ENCODE measurements around the gene NOS1AP.
"Not testable (repeated sequence)": the region's sequence is repeated elsewhere in the genome, so short reads cannot be mapped to it uniquely, and the experiment has no call there.

Gene NOS1AP

DNA sequence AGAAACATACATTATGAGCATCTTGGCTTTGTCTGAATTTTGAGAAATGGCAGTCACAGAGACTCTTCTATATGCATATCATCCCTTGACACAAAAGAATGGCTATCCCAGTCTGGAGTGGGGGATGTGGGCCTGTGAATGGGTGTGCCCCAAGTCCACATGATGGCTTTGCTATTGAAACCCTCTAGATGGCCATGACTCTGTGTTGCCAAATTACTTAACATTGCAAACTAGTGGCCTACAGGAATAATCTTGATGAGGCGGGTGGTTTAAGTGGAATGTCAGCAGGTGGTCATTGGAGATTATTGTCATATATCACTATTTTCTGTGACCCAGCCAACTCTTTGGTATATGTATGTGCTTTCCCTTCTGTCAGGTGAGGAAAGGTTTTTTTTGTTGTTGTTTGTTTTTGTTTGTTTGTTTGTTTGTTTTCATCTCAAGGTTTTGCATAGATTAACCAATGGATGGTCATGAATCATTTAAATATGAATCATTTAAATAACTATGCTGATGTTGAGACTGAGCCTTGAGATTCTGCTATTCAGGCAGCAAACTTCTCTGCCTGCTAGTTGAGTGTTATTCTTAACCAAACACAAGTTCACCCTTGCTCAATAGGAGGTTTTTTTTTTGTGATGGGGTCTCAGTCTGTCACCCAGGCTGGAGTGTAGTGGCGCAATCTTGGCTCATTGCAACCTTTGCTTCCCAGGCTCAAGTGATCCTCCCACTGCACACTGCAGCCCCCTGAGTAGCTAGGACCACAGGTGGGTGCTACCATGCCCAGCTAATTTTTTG is 103.0 kb downstream of the NOS1AP start:
- no peak for DNase-seq

DNA sequence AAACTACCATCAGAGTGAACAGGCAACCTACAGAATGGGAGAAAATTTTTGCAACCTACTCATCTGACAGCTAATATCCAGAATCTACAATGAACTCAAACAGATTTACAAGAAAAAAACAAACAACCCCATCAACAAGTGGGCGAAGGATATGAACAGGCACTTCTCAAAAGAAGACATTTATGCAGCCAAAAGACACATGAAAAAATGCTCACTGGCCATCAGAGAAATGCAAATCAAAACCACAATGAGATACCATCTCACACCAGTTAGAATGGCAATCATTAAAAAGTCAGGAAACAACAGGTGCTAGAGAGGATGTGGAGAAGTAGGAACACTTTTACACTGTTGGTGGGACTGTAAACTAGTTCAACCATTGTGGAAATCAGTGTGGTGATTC is 104.1 kb downstream of the NOS1AP start:
- DNase-seq: not testable (repeated sequence)

DNA sequence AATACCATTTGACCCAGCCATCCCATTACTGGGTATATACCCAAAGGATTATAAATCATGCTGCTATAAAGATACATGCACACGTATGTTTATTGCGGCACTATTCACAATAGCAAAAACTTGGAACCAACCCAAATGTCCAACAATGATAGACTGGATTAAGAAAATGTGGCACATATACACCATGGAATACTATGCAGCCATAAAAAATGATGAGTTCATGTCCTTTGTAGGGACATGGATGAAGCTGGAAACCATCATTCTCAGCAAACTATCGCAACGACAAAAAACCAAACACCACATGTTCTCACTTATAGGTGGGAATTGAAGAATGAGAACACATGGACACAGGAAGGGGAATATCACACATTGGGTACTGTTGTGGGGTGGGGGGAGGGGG is 104.5 kb downstream of the NOS1AP start:
- not testable (repeated sequence) for DNase-seq

DNA sequence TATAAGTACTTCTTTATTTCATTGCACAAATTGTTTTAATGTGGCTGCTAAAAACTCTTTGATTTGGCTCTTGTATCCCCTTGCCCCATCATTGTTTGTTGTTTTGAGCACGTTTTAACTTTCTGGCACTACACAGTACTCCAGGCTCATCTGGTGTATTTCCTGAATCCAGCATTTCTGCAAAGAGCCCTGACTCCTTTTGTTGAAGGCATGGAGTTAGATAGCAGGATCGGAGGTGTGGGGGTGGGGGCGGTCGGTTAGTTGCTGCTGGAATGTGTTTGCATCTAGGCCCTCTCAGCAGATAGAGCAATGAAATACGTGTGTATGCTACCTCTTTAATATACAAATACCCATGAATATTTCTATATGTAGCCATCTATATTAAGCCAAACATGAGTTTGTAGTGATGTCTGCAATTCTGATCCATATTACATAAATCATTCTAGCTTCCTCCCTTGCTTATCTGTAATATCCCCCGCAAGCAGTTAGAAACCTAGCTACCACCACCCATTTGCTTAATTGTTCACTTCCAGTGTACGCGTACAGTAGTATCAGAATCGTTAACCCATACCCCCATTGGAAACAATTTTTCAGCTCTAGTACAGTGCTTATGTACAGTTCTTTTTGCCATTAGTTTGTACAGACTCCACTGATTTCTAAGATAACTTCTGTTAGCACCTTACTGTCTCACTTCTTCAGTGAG is 106.0 kb downstream of the NOS1AP start:
- no peak for DNase-seq

DNA sequence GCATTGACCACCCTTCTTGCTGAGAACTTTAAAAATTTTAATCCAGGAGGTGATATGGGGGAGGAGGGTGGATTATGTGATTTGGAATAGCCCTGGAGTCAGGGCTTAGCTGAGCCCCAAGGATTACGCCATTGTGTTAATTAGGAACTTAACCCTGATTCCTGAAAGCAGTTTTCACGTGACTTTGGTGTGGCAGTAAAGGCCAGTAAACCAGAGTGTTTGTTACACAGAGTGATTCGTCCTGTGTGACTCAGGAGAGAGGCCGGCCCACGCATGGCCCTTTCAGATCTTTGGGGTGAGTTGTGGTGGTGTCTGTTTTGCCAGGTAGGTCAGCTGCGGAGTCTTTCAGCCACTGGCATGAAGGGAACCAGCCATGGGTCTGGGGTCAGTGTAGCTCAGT is 107.6 kb downstream of the NOS1AP start:
- DNase-seq: no peak

DNA sequence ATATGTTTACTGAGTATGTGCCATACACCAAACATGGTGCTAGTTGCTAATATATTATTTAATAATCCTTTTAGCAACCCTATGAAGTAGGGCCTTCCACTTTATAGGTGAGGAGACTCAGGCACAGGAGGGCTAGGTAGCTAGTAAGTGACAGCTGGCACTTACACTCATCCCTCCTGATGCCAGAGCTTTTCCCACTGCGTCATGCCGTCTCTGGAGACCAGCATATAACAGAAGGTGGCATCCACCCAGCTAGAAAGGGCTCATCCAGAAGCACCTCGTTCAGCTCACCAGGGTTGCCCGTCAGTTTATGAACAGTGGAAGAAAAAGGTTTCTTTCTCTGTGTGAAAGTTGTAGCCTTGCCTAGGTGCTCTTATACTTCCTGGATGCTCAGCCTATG is 108.9 kb downstream of the NOS1AP start:
- no peak for DNase-seq

DNA sequence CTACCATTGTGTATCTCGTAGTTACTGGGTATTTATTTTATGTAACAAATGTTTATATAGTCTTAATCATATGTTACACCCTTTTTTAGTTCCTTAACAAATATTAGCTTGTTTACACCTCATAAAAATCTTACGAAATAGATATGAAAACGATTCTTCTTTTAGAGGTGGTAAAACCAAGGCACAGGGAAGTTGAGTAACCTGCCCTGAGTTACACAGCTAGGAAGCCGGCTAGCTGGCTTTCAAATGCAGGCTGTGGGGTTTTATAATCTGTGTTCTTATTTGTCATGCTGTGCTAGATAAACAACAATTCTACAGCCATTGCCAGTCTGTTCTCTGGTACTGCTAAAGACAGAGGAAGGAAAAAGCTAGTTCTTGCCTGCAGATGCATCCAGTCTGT is 109.6 kb downstream of the NOS1AP start:
- no peak for DNase-seq

DNA sequence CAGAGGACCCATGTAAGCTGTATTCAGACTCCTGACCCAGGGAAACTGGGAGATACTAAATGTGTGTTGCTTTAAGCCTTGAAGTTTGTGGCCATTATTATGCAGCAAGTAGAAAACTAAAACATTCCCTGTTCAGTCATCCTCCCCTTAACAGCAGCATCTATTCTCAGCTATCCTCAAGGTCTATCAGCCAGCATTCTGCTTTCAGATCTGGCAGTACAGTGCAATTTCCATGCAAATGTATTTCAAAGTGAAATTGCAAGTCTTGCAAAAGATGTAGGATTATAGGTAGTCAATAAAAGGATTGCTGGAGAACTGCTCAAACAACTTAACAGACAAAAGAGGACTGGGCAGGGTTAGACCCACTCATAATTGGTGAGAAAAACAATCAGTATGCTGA is 111.3 kb downstream of the NOS1AP start:
- no peak for DNase-seq

DNA sequence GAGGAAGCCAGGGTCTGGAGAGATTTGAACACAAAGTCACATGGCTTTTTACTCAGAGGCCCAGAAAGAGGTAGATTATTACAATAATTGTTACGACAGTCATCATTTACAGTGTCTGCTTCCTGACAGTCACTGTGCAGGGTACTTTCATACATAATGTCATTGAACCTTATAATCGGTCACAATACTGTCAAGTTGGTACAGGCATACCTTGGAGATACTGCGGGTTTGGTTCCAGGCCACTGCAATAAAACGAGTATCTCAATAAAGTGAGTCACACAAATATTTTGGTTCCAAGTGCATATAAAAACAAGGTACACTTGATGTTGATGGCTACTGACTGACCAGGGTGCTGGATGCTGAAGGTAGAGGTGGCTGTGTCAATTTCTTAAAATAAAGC is 112.6 kb downstream of the NOS1AP start:
- no peak for DNase-seq

DNA sequence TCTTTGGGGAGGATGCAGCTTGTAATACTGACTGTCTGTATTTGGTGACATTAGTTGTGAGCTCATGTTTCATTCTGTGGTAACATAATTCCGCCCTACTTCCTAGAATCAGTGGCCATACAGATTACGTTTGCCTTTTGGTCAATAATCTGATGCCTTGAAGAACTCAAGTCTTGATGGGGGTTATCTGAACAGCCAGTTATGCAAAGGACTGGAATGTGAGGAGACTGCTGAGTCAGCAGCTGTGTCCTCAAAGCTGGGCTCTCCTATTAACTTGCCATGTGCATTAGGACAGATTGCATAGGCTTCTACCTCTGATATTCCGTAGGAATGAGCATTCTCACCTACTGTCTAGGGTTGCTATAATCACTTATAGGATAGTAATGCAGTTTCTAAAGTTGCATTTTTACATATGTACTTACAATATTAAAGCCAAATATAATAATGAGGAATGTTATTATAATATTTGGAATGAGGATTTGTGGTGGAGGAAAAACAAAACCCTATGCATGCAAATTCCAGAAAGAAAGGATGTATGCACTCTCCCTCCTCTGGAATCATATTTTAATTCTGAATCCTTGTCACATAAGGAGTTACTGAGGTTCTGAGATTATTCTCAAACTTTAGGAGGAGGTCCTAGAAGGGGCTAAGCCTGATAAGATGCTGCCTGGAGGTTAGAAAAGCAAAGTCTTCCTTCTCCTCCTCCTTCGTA is 116.0 kb downstream of the NOS1AP start:
- no peak for DNase-seq

DNA sequence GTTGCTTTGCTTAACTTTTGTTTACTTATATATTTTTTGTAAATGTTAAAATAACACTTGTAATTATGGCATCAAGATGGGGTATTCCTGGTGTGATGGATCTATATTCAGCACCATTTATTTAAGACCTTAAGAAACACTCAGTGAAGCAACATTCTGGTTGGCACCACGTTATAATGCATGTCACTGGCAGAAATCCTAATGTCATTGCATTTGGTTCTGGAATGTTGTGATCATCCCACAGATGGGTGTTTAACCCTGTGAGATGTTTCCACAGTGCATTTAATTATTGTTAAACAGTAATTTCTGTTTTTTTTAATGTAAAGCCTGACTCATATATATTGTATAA is 116.5 kb downstream of the NOS1AP start:
- DNase-seq: no peak

DNA sequence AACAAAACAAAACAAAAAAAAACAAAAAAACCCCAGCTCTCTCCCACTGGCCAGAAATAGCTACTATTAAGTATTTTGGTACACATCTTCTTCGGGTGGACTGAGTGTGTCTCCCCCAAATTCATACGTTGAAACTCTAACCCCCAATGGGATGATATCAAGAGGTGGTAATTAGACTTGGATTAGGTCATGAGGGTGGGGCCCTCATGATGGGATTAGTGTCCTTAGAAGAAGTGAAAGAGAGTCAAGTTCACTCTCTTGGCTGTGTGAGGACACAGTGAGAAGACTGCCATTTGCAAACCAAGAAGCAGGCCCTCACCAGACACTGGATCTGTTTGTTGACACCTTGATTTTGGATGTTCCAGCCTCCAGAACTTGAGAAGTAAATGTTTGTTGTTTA is 116.9 kb downstream of the NOS1AP start:
- no peak for DNase-seq

DNA sequence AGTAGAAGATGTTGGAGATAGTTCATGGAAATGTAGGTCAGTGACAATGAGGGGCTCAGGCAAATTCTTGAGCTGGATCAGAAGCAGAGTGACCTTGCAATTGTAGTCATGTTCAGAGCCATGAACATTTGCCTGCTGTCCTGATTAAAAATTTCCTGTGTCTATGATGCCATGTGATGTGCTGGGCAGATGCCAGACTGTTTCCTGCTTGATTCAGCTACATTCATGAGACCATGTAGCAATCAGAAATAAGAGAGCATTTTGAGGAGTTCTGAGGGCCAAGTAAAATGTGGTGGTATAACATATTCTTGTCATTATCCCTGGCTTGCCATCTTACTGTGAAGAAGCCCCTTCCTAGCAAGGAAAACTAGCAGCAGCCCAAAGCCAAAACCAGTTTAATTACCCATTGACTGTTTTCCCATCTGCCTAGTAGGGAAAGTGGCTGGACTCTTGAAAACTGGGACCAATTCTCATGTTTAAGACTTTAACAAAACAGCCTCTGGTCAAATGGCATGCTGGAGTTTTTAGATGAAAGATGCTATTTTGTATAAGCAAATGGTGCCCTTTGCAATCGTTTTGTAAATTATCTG is 118.3 kb downstream of the NOS1AP start:
- DNase-seq: no peak

DNA sequence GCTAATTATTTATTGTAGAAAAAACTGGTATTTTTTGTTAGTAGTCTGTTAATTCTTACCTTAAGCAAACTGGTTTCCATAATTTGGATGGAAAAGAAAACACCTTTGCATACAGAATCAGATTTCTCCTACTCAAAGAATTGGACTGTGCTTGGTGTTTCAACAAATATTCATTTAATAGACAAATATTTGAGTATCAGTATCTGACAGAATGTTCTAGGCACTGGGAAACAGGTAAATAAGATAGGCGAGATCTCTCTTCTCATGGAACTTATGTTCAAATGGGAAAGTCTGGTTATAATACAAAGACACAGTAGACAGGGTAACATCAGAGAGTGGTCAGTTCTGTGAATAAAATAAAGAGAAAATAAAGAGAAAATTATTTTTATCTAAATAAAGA is 119.9 kb downstream of the NOS1AP start:
- DNase-seq: no peak

DNA sequence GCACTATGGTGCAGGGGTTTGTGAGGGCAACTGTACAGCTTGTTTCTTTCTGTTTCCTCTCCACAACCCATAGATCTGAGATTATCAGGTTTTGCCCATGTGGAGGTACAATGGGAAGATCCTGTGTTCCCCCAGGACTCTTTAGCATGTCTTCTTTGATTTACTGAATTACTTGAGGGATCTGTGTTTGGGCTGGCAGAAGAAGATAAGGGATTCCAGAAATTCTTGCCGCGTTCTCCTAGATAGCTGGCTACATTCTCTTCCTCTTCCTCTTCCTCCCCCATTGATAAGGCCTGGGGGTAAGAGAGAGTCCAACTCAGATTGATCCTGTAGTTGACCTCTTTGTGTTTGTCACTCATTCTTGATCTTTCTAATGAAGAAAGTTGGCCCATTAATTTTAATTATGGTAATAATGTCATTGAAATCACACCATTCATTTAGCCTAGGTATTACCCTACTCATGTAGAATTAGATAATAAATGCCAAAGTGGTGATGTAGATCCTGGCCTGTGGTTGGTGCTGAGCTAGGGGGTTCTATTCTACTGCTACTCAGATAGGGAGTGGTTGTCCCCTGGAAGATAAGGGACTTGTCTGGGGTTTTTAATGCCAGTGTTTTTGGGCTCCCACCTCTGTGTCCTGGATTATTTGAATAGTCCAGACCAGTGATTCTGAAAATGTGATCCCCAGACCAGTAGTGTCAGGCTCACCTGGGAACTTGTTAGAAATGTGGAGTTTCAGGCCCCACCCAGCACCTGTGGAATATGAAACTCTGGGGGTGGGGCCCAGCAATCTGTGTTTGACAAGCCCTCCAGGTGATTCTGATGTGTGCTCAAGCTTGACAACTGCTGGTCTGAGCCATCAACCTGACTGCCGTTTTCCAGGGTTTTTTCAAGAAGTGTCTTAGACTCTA is 122.2 kb downstream of the NOS1AP start:
- DNase-seq: peak; percentile 70

DNA sequence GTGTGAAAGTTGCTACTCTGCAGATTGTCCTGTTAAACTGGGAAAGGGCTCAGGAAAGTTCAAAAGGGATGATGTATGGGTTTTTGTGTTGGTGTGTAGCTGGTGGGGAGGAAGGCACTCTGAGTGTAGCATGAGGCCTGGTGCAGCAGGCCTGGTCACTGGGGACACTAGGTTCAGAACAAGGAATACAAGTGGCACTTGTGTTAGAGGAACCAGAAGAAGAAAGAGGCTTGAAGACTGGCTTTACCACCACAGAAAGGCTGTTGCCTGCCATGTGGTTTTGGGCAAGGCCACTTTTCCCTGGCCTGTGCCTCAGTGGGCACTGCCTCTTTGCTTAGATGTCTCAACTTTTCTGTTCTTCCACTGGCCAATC is 122.8 kb downstream of the NOS1AP start:
- DNase-seq: peak; percentile 70

DNA sequence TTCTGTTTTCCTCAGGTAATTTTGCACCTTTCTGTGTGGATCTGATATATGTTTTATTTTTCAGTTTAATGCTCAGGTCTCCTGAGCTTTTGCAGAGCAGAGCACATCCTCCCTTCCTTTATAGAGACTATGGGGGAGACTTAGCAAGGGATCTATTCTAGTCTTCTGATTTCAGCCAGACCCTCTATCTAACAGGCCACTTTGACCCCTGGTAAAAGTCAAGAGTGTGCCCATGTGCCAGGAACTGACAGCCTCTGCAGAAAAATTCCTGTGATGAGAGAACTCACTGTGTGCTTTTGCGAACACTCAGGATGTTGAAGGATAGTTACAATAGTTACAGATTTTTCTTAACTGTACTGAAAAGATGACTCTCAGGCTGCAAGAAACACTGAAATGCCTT is 123.3 kb downstream of the NOS1AP start:
- DNase-seq: no peak

DNA sequence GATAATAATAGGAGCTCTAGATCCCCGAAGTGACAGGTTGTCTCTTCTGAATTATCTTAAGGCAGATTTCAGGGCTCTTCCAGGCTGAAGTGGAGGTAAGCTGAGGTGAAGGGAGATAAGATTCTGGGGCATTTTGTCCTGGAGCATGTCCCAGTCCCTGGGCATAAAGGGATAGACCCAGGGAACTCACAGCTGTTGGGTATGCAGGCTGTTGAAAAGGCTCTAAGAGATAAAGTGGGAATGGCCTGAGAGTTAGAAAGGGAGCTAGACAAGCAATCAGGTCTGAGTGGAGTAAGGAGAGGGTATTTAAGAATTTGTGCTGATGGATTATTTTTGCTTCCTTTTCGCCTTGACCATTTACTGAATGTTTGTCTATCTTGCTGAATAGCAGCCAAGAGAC is 123.7 kb downstream of the NOS1AP start:
- no peak for DNase-seq

DNA sequence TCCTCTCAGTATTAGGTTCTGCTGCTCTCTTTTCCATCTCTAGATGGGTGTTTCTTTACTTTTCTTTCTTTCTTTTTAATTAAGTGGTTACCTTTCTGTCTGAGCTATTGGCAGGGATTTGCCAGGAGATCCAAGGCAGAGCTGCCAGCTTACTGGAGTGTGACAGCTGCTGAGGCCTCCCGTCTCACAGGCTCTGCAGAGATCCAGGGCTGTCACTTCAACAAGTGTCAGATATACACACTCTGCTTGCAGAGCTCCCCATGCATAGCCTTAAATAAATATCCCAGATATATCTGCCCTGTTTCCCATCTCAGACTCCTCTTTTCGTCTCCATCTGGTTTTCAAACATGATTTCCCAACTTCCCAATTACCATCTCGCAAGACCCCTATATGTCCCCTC is 124.3 kb downstream of the NOS1AP start:
- DNase-seq: peak; percentile 61

DNA sequence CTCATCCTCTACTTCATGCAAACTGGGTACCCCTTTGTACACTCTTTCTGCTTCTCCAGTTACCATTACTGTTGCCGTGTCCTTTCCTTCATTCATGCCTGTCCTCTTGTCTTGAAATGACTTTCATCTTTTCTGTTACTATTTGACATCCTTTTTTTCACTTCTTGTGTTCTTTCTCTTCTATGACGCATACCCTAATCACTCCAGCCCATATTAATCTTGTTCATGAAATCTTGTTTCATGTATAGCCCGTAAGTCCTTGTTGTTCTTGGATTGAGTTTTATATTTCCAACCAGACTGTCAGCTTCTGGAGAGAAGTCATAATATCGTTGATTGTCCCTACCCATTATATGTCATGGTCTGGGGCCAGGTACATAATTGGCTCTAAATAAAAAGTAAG is 126.1 kb downstream of the NOS1AP start:
- no peak for DNase-seq

DNA sequence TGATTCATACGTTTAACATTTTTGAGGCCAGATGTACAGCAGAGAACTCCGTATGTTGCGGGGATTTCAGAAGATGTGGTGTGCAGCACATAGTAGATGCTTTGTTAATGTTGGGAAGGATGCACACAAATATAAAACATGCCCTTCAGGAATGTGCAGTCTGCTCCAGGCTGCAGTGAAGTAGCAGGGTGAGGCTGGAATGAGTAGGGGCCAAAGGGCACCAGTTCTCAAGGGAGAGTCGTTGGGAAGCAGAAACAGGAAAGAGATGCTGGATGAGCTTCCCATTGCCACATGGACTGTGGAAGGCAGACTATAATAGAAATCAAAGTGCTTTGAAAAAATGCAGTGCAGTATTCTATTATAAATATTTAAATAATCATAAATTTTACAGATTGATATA is 126.9 kb downstream of the NOS1AP start:
- no peak for DNase-seq

DNA sequence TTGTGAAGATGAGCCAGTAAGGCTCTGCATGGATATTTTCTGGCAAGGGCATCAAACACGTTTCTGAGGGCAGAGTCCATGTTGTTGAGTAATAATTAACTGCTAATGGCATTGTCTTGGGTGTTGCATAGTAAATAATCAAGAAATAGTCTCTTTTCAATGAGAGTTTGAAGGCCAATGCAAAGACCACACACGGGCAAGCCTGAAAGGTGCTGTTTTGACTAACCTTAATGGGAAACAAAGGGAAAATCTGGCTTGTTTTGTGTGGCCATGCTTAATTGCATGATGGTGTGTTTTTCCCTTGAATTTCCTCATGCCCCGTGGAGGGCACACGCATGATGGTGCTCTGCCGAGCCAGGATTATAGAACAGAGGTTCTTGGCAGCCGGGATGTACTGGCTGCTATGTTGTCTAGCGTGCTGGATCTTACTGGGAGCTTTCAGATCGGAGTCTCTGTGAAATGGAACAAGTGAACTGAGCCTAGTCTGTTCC is 127.6 kb downstream of the NOS1AP start:
- no peak for DNase-seq
